Neutrophil (primary cell): Measurements from ENCODE around the gene ACTL9.

Experiments
- H3K27ac ChIP-seq: fragments of 200-600 bp; sonication (generic); 2 replicates; pipeline ENCODE4 v1.5.1; 2016; ENCODE audit warnings: mild to moderate bottlenecking, moderate library complexity
- H3K27me3 ChIP-seq: fragments of 200-600 bp; sonication (generic); 2 replicates; pipeline ENCODE4 v1.6.0; 2016; ENCODE audit warnings: mild to moderate bottlenecking
- H3K36me3 ChIP-seq: fragments of 200-600 bp; sonication (generic); 2 replicates; pipeline ENCODE4 v1.5.1; 2017
- H3K4me1 ChIP-seq, 2 experiments: fragments of 200-600 bp in 1 of 2; sonication (generic) in 1 of 2; 1 replicate in 1 of 2; 2 replicates in 1 of 2; pipeline versions ENCODE4 v1.5.1 to v1.6.1; 2013 to 2016; ENCODE audit warnings: low read depth in 1 of 2, low read length in 1 of 2, mild to moderate bottlenecking in 1 of 2, moderate library complexity in 1 of 2; ENCODE audit not compliant: control insufficient read depth in 1 of 2, insufficient read depth in 1 of 2
- H3K4me3 ChIP-seq, 2 experiments: fragments of 200-600 bp in 1 of 2; sonication (generic) in 1 of 2; 1 replicate in 1 of 2; 2 replicates in 1 of 2; pipeline ENCODE4 v1.5.1; 2013 to 2016; ENCODE audit warnings: low read depth in 1 of 2, low read length in 1 of 2, mild to moderate bottlenecking in 1 of 2, moderate library complexity in 1 of 2
- H3K9me3 ChIP-seq: fragments of 200-600 bp; sonication (generic); 2 replicates; pipeline ENCODE4 v1.5.1; 2016
- CTCF ChIP-seq: fragments of 200-600 bp; sonication (generic); IDR thresholded peaks from 2 replicates; pipeline ENCODE4 v1.5.1; 2016; ENCODE audit warnings: antibody characterized with exemption

Gene ACTL9

GRCh38 chr19:8663920-8664670 is 34.5 kb downstream of the ACTL9 start:
- H3K4me1 ChIP-seq: no peaks in the 10 kb centered on the region
- H3K27ac ChIP-seq: no peak overlapping the region
- H3K27me3 ChIP-seq: peaks cover 54% of the 10 kb centered on the region
- H3K4me3 ChIP-seq: no peak overlapping the region
- H3K36me3 ChIP-seq: no peaks in the 10 kb centered on the region
- H3K9me3 ChIP-seq: no peaks in the 10 kb centered on the region
- no peak for TF ChIP-seq CTCF

DNA sequence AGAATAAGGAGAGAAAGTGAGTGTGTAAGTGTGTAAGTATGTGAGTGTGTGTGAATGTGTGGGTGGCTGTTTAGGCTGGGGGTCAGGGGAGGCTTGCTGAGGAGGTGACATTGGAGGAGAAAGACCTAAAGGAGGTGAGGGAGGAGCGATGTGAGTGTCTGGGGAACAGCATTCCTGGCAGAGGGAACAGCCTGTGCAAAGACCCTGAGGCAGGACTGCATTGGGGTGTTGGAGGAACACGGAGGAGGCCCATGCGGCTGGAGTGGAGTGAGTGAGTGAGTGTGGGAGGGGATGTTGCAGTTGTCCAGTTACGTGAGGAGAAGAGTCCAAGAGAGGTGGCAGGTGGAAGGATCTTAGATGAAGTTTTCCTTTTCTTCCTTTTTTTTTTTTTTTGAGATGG is 36.3 kb downstream of the ACTL9 start:
- Histone ChIP-seq H3K4me1 (no peaks in the 10 kb centered on the region), H3K4me3 (no peak overlapping the region), H3K36me3 (no peaks in the 10 kb centered on the region), H3K9me3 (no peaks in the 10 kb centered on the region), H3K27ac (no peak overlapping the region), H3K27me3 (peaks cover 52% of the 10 kb centered on the region)
- TF ChIP-seq CTCF: no peak

GRCh38 chr19:8659905-8660304 is 38.7 kb downstream of the ACTL9 start:
- Histone ChIP-seq H3K9me3 (no peaks in the 10 kb centered on the region), H3K27ac (no peak overlapping the region), H3K4me3 (no peak overlapping the region), H3K4me1 (peaks cover 2% of the 10 kb centered on the region in 2 experiments), H3K27me3 (peaks cover 44% of the 10 kb centered on the region), H3K36me3 (no peaks in the 10 kb centered on the region)
- no peak for TF ChIP-seq CTCF

GRCh38 chr19:8657869-8658268 is 40.7 kb downstream of the ACTL9 start:
- H3K27ac ChIP-seq: no peak overlapping the region
- no peak for TF ChIP-seq CTCF
- peaks cover 24% of the 10 kb centered on the region for H3K27me3 ChIP-seq
- H3K4me3 ChIP-seq: no peak overlapping the region
- H3K9me3 ChIP-seq: no peaks in the 10 kb centered on the region
- peaks cover 6 to 9% of the 10 kb centered on the region in 2 experiments for H3K4me1 ChIP-seq
- H3K36me3 ChIP-seq: no peaks in the 10 kb centered on the region

- H3K9me3 ChIP-seq: no peaks in the 10 kb centered on the region
- H3K27ac ChIP-seq: no peak overlapping the region
- H3K27me3 ChIP-seq: peaks cover 23% of the 10 kb centered on the region
- TF ChIP-seq CTCF: no peak
- H3K36me3 ChIP-seq: no peaks in the 10 kb centered on the region
- peaks cover 13 to 16% of the 10 kb centered on the region in 2 experiments for H3K4me1 ChIP-seq
- H3K4me3 ChIP-seq: no peak overlapping the region
Measured at GRCh38 chr19:8655340-8655709, 43.3 kb downstream of the ACTL9 start.
